ENCODE results near the gene AGPAT1. TPM values are rescaled to one million over a fixed set of nuclear protein-coding genes. Genes with fewer than 3 reads are reported as not detected.
A peak's percentile ranks its signal among the peaks of the same experiment; 100 is the strongest.
"Not testable (repeated sequence)": the region's sequence is repeated elsewhere in the genome, so short reads cannot be mapped to it uniquely, and the experiment has no call there.

Gene AGPAT1
- total RNA-seq, 4 donors from 2014 or later: 17.6 to 34.0 (median 19.1) TPM

DNA sequence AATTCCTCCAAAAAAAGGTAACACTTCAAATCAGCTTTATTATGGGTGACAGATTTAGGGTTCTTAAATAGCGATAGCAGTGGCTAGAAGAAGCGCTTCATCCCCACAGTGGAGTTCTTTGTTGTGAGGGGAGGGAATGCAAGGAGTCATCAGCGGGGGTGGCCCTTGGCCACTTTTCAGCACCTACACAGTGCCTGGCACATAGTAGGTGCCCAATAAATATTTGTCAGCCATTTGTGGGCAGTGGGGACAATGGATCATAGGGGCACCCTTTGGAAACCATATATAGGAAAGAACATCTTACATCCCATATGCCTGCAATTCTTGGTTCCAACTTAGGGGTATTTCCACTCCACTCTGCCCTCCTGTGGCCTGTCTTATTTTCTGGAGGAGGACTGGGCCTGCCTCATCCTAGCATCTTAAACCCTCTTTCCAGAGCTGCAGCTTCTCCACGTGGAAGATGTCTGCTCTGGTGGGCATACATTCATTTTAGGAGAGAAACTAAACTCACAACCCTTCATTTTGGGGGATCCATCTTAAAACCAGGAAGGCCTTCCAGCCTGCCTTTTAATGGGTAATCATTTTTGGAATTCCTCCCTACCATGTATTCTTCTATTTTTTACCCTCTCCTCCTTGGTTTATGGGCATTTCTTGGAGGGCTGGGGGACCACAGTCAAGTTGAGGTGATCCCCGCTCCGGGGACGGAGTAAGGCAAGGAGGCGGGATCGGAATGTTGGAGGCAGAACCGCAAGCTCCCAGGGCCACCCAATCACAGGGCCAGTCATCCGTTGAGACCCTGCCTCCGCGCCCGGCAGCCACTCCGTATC, 19.2 kb upstream of the AGPAT1 start:
- Histone ChIP-seq H3K4me3 (peak overlapping the region; percentile 20 to 96 (median 81)), H3K4me1 (peaks cover 5 to 69% (median 33%) of the 10 kb centered on the region in 3 donors), H3K9me3 (no peaks in the 10 kb centered on the region), H3K27ac (peak overlapping the region; percentile 84 to 100 (median 99)), H3K27me3 (no peaks in the 10 kb centered on the region), H3K36me3 (no peaks in the 10 kb centered on the region)
- intact Hi-C loops (cut with DNase I): no loop called here
- peak in 3 of 4 donors; percentile 22 to 82 (median 29) for TF ChIP-seq POLR2A (IDR thresholded peaks at IDR 0.05)
- TF ChIP-seq, protein P1, sequence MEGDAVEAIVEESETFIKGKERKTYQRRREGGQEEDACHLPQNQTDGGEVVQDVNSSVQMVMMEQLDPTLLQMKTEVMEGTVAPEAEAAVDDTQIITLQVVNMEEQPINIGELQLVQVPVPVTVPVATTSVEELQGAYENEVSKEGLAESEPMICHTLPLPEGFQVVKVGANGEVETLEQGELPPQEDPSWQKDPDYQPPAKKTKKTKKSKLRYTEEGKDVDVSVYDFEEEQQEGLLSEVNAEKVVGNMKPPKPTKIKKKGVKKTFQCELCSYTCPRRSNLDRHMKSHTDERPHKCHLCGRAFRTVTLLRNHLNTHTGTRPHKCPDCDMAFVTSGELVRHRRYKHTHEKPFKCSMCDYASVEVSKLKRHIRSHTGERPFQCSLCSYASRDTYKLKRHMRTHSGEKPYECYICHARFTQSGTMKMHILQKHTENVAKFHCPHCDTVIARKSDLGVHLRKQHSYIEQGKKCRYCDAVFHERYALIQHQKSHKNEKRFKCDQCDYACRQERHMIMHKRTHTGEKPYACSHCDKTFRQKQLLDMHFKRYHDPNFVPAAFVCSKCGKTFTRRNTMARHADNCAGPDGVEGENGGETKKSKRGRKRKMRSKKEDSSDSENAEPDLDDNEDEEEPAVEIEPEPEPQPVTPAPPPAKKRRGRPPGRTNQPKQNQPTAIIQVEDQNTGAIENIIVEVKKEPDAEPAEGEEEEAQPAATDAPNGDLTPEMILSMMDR (IDR thresholded peaks at IDR 0.05): peak in 3 of 6 experiments; percentile 49 to 60 (median 50)
- 16 to 64% methylated on average over 4 to 15 of the region's 15 CpGs for WGBS, 2 donors
- no peak for DNase-seq

DNA sequence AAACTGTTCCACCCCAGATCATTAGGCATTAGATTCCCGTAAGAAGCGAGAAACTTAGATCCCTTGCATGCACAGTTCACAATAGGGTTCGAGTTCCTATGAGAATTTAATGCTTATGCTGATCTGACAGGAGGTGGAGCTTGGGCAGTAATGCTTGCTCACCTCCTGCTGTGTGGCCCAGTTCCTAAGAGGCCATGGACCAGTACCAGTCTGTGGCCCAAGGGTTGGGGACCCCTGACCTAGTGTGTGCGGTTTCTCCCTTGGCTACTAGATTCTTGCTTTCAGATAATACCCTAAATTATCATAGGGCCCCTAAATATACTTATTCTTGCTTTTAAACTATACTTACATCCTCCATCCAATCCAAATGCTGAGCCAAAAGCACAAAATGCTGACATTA, 18.5 kb upstream of the AGPAT1 start:
- intact Hi-C loops (cut with DNase I): no loop called here
- 87 to 100% methylated on average over 2 to 4 of the region's 4 CpGs for WGBS, 2 donors
- peaks cover 5 to 71% (median 33%) of the 10 kb centered on the region in 3 donors for H3K4me1 ChIP-seq
- H3K27ac ChIP-seq: peak overlapping the region; percentile 84 to 100 (median 99)
- TF ChIP-seq, protein P1 (IDR thresholded peaks at IDR 0.05): no peak
- no peak for TF ChIP-seq POLR2A (IDR thresholded peaks at IDR 0.05)
- H3K4me3 ChIP-seq: no peak overlapping the region
- H3K27me3 ChIP-seq: no peaks in the 10 kb centered on the region
- no peak for DNase-seq
- no peaks in the 10 kb centered on the region for H3K36me3 ChIP-seq
- H3K9me3 ChIP-seq: no peaks in the 10 kb centered on the region

DNA sequence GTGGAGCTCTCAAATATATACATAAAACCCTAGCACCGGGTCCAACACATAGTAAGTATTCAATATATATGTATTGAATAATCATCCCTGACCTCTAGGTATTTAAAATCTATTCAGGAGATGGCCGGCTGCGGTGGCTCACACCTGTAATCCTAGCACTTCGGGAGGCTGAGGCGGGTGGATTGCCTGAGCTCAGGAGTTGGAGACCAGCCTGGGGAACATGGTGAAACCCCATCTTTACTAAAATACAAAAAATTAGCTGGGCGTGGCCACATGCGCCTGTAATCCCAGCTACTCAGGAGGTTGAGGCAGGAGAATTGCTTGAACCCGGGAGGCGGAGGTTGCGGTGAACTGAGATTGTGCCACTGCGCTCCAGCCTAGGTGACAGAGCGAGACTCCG, 17.2 kb upstream of the AGPAT1 start:
- Histone ChIP-seq H3K27ac (peak overlapping the region; percentile 95 to 99 (median 98)), H3K4me3 (peak overlapping the region in 3 of 4 donors; percentile 33 to 88 (median 86)), H3K4me1 (peaks cover 17 to 84% (median 39%) of the 10 kb centered on the region in 3 donors)
- H3K9me3 ChIP-seq; DNase-seq; intact Hi-C loops (cut with DNase I); H3K36me3 ChIP-seq; H3K27me3 ChIP-seq: not testable (repeated sequence)
- WGBS, 2 donors: 76 to 79% methylated on average over 12 to 13 of the region's 13 CpGs

DNA sequence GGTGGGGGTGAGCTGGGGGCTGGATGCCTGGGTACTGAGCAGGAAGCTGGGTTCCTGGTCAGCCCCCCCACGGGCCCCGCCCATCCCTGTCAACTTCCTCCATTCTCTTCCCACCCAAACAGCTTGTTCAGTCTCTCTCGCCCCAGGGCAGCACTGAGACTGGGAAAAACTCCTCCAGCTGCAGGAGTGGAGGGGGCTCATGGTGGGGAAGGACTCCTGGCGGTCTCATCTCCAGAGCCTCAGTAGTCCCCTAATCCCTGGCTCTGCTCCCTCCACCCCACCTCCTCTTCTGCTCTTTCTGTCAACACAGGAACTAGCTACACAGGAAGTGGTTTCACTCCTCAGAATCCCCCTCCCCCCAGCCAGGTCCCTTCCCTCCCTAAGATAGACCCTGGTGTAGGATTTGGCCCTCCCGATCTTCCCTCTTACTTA, 16.7 kb upstream of the AGPAT1 start, which contains the start of gene GPSM3:
TSS of gene GPSM3 (minus strand) at position 36 of the 432 bp plus-strand sequence. CDS start 130 bp downstream, outside the sequence.
- WGBS, 2 donors: 21 to 26% methylated on average over 4 to 5 of the region's 5 CpGs
- TF ChIP-seq, protein P1 (IDR thresholded peaks at IDR 0.05): no peak
- TF ChIP-seq POLR2A (IDR thresholded peaks at IDR 0.05): peak in 1 of 4 donors; percentile 46
- Histone ChIP-seq H3K36me3 (peaks cover 0 to 7% (median 2%) of the 10 kb centered on the region in 3 donors), H3K4me3 (peak within 1 kb of the TSS; percentile 14 to 88 (median 60)), H3K27me3 (no peaks in the 10 kb centered on the region), H3K27ac (peak within 1 kb of the TSS; percentile 95 to 99 (median 98)), H3K4me1 (peaks cover 22 to 87% (median 44%) of the 10 kb centered on the region in 3 donors), H3K9me3 (no peaks in the 10 kb centered on the region)
- intact Hi-C loops (cut with DNase I): no loop called here
- DNase-seq: no peak

DNA sequence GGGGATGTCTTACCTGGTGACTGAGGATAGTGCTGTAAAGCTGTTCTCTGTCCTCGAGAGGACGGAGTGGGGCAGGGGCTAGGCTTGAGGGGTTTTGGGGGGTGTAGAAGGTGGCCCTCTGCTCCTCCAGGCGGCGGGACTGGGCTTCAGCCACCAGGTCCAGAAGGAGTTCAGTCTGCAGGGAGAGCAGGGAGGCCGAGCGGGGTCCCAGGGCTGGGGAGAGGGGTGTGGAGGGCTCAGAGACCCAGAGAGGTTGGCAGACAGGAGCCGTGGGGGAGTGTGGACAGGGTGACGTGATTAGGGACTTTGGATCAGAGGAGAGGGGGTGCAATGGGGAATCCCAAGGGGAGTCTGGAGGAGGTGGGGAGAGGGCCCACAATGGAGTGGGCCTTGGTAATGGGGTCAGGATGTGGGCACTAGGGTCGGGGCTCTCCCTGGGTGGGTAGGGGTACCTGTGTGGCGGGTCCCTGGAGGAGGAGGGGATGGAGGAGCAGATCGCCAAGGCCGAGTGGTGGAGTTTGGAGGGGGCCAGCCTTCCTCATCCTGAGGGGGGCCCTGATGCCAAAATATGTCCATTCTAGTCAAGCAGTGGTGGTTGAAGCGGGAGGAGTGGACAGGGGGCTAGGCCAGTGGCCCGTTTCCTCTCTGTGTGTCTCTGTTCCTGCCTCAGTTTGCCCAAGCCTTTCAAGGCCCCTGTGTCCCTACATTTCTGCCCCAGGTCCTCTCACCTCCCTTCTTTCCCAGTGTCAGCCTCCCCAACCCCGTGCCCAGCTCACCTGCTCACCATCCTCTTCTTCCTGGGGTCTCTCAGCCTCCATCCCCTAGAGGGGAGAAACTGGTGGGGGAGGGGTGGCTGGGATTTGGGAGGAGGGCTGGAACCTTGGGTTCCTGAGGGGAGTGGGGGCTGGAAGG, 16.1 kb upstream of the AGPAT1 start:
- Histone ChIP-seq H3K4me3 (peak overlapping the region; percentile 14 to 88 (median 60)), H3K27ac (peak overlapping the region; percentile 95 to 99 (median 98)), H3K36me3 (peaks cover 6 to 13% (median 9%) of the 10 kb centered on the region in 3 donors), H3K9me3 (no peaks in the 10 kb centered on the region), H3K27me3 (no peaks in the 10 kb centered on the region), H3K4me1 (peaks cover 22 to 87% (median 46%) of the 10 kb centered on the region in 3 donors)
- intact Hi-C loops (cut with DNase I): no loop called here
- no peak for TF ChIP-seq POLR2A (IDR thresholded peaks at IDR 0.05)
- TF ChIP-seq, protein P1 (IDR thresholded peaks at IDR 0.05): no peak
- WGBS, 2 donors: 56 to 60% methylated on average over 13 to 15 of the region's 15 CpGs
- DNase-seq: no peak

All from esophagus squamous epithelium (tissue), 5 donors.